ENCODE measurements around the gene ENTHD1.

- TF ChIP-seq YY1 (IDR thresholded peaks at IDR 0.05; ENCODE audit: low read depth) (no peak), TEAD4 (IDR thresholded peaks at IDR 0.05) (no peak), TCF12 (IDR thresholded peaks at IDR 0.05; ENCODE audit: low read depth) (no peak), RAD21 (IDR thresholded peaks at IDR 0.05; ENCODE audit: low read depth) (no peak), EP300 (IDR thresholded peaks at IDR 0.05; ENCODE audit: borderline replicate concordance) (no peak), TAF1 (IDR thresholded peaks at IDR 0.05; ENCODE audit: low read depth) (no peak), CREB1 (IDR thresholded peaks at IDR 0.05; ENCODE audit: low read depth) (no peak)
- TF ChIP-seq, protein P1, sequence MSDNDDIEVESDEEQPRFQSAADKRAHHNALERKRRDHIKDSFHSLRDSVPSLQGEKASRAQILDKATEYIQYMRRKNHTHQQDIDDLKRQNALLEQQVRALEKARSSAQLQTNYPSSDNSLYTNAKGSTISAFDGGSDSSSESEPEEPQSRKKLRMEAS (IDR thresholded peaks at IDR 0.05) = no peak
- TF ChIP-seq, protein P2, sequence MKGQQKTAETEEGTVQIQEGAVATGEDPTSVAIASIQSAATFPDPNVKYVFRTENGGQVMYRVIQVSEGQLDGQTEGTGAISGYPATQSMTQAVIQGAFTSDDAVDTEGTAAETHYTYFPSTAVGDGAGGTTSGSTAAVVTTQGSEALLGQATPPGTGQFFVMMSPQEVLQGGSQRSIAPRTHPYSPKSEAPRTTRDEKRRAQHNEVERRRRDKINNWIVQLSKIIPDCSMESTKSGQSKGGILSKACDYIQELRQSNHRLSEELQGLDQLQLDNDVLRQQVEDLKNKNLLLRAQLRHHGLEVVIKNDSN (IDR thresholded peaks at IDR 0.05) = no peak
These were observed 10.5 kb downstream of the ENTHD1 start for GRCh38 chr22:39883057-39883456.
